ENCODE results near the gene ANO2. TPM values are rescaled to one million over a fixed set of nuclear protein-coding genes. Genes with fewer than 3 reads are reported as not detected.

ANO2 gene
- total and polyA plus RNA-seq, 4 donors, result 0.03 to 0.25 (median 0.15) TPM

- TF ChIP-seq CTCF (IDR thresholded peaks at IDR 0.05; ENCODE audit: low read depth, low read length, missing input control) (no peak), SP1 (IDR thresholded peaks at IDR 0.05) (no peak), FOXA1 (IDR thresholded peaks at IDR 0.05) (no peak)
Observed at GRCh38 chr12:5548152-5548943, 396.7 kb downstream of the ANO2 start (continued).

- TF ChIP-seq FOXA2 (IDR thresholded peaks at IDR 0.05), result no peak
- TF ChIP-seq CTCF (IDR thresholded peaks at IDR 0.05; ENCODE audit: low read depth, low read length, missing input control), result no peak
- TF ChIP-seq YY1 (IDR thresholded peaks at IDR 0.05), result no peak
- TF ChIP-seq JUND (IDR thresholded peaks at IDR 0.05), result no peak
- no peak for TF ChIP-seq MAX (IDR thresholded peaks at IDR 0.05)
- no peak for TF ChIP-seq HNF4A (conservative IDR thresholded peaks at IDR 0.05)
- TF ChIP-seq NR2F2 (IDR thresholded peaks at IDR 0.05), result no peak
- no peak for TF ChIP-seq TAF1 (conservative IDR thresholded peaks at IDR 0.05)
- no peak for TF ChIP-seq HNF4G (IDR thresholded peaks at IDR 0.05)
- no peak for TF ChIP-seq ATF3 (IDR thresholded peaks at IDR 0.05)
- no peak for TF ChIP-seq ZBTB33 (IDR thresholded peaks at IDR 0.05)
- no peak for TF ChIP-seq RAD21 (IDR thresholded peaks at IDR 0.05)
- TF ChIP-seq FOXA1 (IDR thresholded peaks at IDR 0.05), result no peak
- TF ChIP-seq REST (IDR thresholded peaks at IDR 0.05), result no peak
- TF ChIP-seq RXRA (IDR thresholded peaks at IDR 0.05), result no peak
- TF ChIP-seq SP1 (IDR thresholded peaks at IDR 0.05), result no peak
- TF ChIP-seq EGR1 (IDR thresholded peaks at IDR 0.05; ENCODE audit: low read depth in 2 of 2), result no peak
- TF ChIP-seq GABPA (IDR thresholded peaks at IDR 0.05 in 1 of 2, conservative IDR thresholded peaks at IDR 0.05 in 1 of 2), result no peak
- WGBS, result 82% methylated on average over 6 of the region's 6 CpGs
- Histone ChIP-seq H3K4me1 (ENCODE audit: control insufficient read depth in 4 of 4, insufficient read depth in 4 of 4, low read length in 3 of 4) (no peaks in the 10 kb centered on the region), H3K9ac (ENCODE audit: low read depth in 1 of 2, low read length in 2 of 2) (no peak overlapping the region), H3K9me3 (ENCODE audit: control insufficient read depth in 4 of 4, low read length in 3 of 4) (peaks cover 0 to 4% (median 2%) of the 10 kb centered on the region in 4 donors), H3K4me3 (ENCODE audit: low read depth in 1 of 3, low read length in 3 of 3) (no peak overlapping the region), H3K27me3 (ENCODE audit: control insufficient read depth in 4 of 4, insufficient read depth in 4 of 4, low read length in 3 of 4) (no peaks in the 10 kb centered on the region), H3K27ac (ENCODE audit: low read depth in 1 of 2, low read length in 2 of 2) (no peak overlapping the region), H3K36me3 (ENCODE audit: control insufficient read depth in 4 of 4, insufficient read depth in 3 of 4, low read depth in 1 of 4, low read length in 3 of 4) (no peaks in the 10 kb centered on the region)
- DNase-seq (ENCODE audit: low spot score), result no peak
Observed at GRCh38 chr12:5546616-5547015, 398.4 kb downstream of the ANO2 start.

All from liver (tissue), 9 donors.